HepG2 (cell line): Measurements from ENCODE around the gene RBP4.

ENCODE experiments used
- CENPT ChIP-seq: sonication (generic); formaldehyde crosslinking; IDR thresholded peaks from 2 replicates; pipeline ENCODE4 v1.8.0; 2022; ENCODE audit warnings: low read depth, mild to moderate bottlenecking, moderate library complexity, missing genetic modification reagents
- CREM ChIP-seq, 2 experiments: sonication (generic) in 1 of 2; formaldehyde crosslinking in 1 of 2; IDR thresholded peaks; 2 replicates each; pipeline versions ENCODE4 v1.4.0 to v1.6.1; 2016 to 2020; ENCODE audit warnings: antibody characterized with exemption in 1 of 2, mild to moderate bottlenecking in 1 of 2, missing genetic modification reagents in 1 of 2
- FOSL1 ChIP-seq: sonication (generic); formaldehyde crosslinking; IDR thresholded peaks from 2 replicates; pipeline ENCODE4 v1.9.0; 2021; ENCODE audit warnings: missing genetic modification reagents, borderline replicate concordance
- GLI4 ChIP-seq: sonication (generic); formaldehyde crosslinking; IDR thresholded peaks from 2 replicates; pipeline ENCODE4 v1.5.1; 2020; ENCODE audit warnings: missing genetic modification reagents, mild to moderate bottlenecking, moderate library complexity, borderline replicate concordance
- NFRKB ChIP-seq: fragments of 450-650 bp; IDR thresholded peaks from 2 replicates; pipeline ENCODE4 v1.6.1; 2017
- POLR2AphosphoS5 ChIP-seq: IDR thresholded peaks from 2 replicates; pipeline ENCODE4 v1.6.1; 2012; ENCODE audit warnings: low read depth, low read length
- SRF ChIP-seq: IDR thresholded peaks from 2 replicates; pipeline ENCODE4 v1.6.1; 2011; ENCODE audit warnings: mild to moderate bottlenecking, low read depth, low read length, moderate library complexity
- ZNF496 ChIP-seq: sonication (generic); formaldehyde crosslinking; IDR thresholded peaks from 2 replicates; pipeline ENCODE4 v1.8.1; 2023; ENCODE audit warnings: mild to moderate bottlenecking, moderate library complexity, missing genetic modification reagents; ENCODE audit not compliant: insufficient replicate concordance
- ZNF644 ChIP-seq: IDR thresholded peaks from 2 replicates; pipeline ENCODE4 v1.6.1; 2016; ENCODE audit warnings: low read depth
- TF ChIP-seq, protein P1 (sequence below): sonication (generic); formaldehyde crosslinking; IDR thresholded peaks from 2 replicates; pipeline ENCODE4 v1.5.1; 2020; ENCODE audit warnings: mild to moderate bottlenecking, missing genetic modification reagents
- TF ChIP-seq, protein P2 (sequence below): sonication (generic); formaldehyde crosslinking; IDR thresholded peaks from 2 replicates; pipeline ENCODE4 v1.4.0; 2020; ENCODE audit warnings: mild to moderate bottlenecking, missing genetic modification reagents
- TF ChIP-seq, protein P3 (sequence below): IDR thresholded peaks from 2 replicates; pipeline ENCODE4 v1.6.1; 2012; ENCODE audit warnings: inconsistent platforms
- TF ChIP-seq, protein P4 (sequence below): sonication (generic); formaldehyde crosslinking; IDR thresholded peaks from 2 replicates; pipeline ENCODE4 v1.8.1; 2022; ENCODE audit warnings: low read depth, mild to moderate bottlenecking, missing genetic modification reagents

DNA sequence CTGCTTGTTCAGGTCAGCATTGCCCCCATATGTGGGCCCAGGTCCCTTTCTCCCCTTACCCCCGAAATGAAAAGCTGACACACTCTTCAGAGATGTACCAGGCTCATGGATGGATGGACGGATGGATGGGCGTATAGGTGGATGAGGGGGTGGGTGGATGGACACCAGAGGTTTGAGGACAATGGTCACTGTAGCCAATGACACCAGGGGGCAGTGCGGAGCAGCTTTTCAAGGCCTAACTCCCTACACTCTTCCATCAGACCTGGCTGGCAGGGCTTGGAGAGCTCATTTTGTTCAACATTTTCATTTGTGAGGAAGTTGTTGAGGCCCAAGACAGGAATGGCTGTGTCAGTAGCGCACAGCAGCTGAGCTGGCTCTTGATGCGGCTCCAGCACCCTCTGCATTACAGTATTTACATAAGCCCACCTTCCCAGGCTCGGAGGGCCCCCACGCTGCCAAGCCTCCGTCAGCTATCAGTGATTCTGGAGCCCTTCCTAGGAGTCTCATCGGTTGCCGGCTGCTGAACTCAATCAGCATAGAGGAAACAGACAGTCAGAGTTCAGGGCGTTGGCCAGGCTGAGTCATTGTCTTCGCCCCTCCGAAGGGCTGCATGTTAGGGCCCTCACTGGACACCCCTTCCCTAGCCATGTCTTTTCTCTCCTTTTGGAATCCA is 46.1 kb downstream of the RBP4 start:
- no peak for TF ChIP-seq GLI4 (CRISPR knock-in tag)
- TF ChIP-seq, protein P1, sequence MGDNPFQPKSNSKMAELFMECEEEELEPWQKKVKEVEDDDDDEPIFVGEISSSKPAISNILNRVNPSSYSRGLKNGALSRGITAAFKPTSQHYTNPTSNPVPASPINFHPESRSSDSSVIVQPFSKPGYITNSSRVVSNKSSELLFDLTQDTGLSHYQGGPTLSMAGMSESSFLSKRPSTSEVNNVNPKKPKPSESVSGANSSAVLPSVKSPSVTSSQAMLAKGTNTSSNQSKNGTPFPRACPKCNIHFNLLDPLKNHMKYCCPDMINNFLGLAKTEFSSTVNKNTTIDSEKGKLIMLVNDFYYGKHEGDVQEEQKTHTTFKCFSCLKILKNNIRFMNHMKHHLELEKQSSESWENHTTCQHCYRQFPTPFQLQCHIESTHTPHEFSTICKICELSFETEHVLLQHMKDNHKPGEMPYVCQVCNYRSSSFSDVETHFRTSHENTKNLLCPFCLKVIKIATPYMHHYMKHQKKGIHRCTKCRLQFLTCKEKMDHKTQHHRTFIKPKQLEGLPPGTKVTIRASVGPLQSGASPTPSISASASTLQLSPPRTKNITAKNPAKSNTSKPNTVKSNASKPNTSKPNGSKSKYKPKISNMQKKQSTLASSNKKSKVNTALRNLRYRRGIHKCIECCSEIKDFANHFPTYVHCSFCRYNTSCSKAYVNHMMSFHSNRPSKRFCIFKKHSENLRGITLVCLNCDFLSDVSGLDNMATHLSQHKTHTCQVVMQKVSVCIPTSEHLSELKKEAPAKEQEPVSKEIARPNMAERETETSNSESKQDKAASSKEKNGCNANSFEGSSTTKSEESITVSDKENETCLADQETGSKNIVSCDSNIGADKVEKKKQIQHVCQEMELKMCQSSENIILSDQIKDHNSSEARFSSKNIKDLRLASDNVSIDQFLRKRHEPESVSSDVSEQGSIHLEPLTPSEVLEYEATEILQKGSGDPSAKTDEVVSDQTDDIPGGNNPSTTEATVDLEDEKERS (CRISPR knock-in tag), result no peak
- TF ChIP-seq NFRKB, result no peak
- TF ChIP-seq FOSL1 (CRISPR knock-in tag), result no peak
- TF ChIP-seq, protein P2, sequence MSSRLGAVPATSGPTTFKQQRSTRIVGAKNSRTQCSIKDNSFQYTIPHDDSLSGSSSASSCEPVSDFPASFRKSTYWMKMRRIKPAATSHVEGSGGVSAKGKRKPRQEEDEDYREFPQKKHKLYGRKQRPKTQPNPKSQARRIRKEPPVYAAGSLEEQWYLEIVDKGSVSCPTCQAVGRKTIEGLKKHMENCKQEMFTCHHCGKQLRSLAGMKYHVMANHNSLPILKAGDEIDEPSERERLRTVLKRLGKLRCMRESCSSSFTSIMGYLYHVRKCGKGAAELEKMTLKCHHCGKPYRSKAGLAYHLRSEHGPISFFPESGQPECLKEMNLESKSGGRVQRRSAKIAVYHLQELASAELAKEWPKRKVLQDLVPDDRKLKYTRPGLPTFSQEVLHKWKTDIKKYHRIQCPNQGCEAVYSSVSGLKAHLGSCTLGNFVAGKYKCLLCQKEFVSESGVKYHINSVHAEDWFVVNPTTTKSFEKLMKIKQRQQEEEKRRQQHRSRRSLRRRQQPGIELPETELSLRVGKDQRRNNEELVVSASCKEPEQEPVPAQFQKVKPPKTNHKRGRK (CRISPR knock-in tag), result no peak
- TF ChIP-seq, protein P3, sequence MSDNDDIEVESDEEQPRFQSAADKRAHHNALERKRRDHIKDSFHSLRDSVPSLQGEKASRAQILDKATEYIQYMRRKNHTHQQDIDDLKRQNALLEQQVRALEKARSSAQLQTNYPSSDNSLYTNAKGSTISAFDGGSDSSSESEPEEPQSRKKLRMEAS, result no peak
- TF ChIP-seq, protein P4, sequence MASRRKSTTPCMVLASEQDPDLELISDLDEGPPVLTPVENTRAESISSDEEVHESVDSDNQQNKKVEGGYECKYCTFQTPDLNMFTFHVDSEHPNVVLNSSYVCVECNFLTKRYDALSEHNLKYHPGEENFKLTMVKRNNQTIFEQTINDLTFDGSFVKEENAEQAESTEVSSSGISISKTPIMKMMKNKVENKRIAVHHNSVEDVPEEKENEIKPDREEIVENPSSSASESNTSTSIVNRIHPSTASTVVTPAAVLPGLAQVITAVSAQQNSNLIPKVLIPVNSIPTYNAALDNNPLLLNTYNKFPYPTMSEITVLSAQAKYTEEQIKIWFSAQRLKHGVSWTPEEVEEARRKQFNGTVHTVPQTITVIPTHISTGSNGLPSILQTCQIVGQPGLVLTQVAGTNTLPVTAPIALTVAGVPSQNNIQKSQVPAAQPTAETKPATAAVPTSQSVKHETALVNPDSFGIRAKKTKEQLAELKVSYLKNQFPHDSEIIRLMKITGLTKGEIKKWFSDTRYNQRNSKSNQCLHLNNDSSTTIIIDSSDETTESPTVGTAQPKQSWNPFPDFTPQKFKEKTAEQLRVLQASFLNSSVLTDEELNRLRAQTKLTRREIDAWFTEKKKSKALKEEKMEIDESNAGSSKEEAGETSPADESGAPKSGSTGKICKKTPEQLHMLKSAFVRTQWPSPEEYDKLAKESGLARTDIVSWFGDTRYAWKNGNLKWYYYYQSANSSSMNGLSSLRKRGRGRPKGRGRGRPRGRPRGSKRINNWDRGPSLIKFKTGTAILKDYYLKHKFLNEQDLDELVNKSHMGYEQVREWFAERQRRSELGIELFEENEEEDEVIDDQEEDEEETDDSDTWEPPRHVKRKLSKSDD (CRISPR knock-in tag), result no peak
- no peak for TF ChIP-seq ZNF496 (CRISPR knock-in tag)
- TF ChIP-seq CENPT, result no peak
- TF ChIP-seq ZNF644 (CRISPR knock-in tag), result 0 out of 2 replicates have a peak, but pooled peaks have one; percentile 26
- no peak for TF ChIP-seq CREM (IDR thresholded peaks at IDR 0.05)
- TF ChIP-seq CREM (CRISPR knock-in tag; IDR thresholded peaks at IDR 0.05), result no peak
- no peak for TF ChIP-seq POLR2AphosphoS5
- no peak for TF ChIP-seq SRF
